ENCODE data around the gene SEMA4B.
"Not testable (repeated sequence)": the region's sequence is repeated elsewhere in the genome, so short reads cannot be mapped to it uniquely, and the experiment has no call there.

The SEMA4B gene

GRCh38 chr15:90265271-90266060 is 64.3 kb downstream of the SEMA4B start, which contains the start of gene NGRN:
TSS of gene NGRN (plus strand) at chr15:90265672. CDS start at chr15:90265713, 41 bp downstream.
- DNase-seq = peak; percentile 93

GRCh38 chr15:90266061-90266431 is 64.9 kb downstream of the SEMA4B start:
- DNase-seq = peak; percentile 69

GRCh38 chr15:90266485-90266884 is 65.4 kb downstream of the SEMA4B start:
- DNase-seq = peak; percentile 48

GRCh38 chr15:90268415-90268814 is 67.3 kb downstream of the SEMA4B start:
- no peak for DNase-seq

DNA sequence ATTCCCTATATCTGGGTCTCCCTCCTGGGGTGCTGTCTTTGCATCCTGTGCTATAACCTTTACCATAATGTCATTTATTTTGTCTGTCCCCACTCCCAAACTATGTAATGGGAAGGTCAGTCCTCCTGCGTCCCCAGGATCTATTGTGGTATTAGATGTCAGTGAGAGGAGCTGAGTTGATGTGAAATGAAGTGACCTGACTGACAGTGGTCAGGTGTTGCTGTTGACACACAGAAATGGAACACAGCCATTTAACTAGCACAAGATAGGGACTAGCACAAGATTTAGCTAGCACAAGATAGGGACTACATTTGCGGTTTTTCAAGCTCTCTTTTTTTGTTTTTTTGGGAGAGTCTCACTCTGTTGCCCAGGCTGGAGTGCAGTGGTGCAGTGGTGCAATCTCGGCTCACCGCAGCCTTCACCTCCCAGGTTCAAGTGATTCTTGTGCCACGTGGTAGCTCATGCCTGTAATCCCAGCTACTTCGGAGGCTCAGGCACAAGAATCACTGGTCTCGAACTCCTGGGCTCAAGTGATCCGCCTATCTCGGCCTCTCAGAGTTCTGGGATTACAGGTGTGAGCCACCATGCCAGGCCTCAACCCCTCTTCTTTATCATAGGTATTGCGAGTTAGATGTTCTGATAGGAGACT is 69.5 kb downstream of the SEMA4B start:
- no peak for DNase-seq

GRCh38 chr15:90271459-90272166 is 70.5 kb downstream of the SEMA4B start:
- no peak for DNase-seq

- DNase-seq = not testable (repeated sequence)
These were observed 77.3 kb downstream of the SEMA4B start for GRCh38 chr15:90278467-90278866.
